ENCODE measurements around the gene ADI1.

Gene ADI1

GRCh38 chr2:3534251-3534814 lies 15.0 kb upstream of the ADI1 start:
- POLR2A ChIA-PET = no interaction called here
- no peak for DNase-seq (ENCODE audit: extremely low spot score)
- CTCF ChIA-PET = interaction anchor here (0.6 kb wide), 1 partner anchor 19 kb away, joined by 4 read pairs; no protein-coding TSS in a partner anchor
- TF ChIP-seq TARDBP (IDR thresholded peaks at IDR 0.05) (no peak), SP1 (IDR thresholded peaks at IDR 0.05) (no peak), BHLHE40 (IDR thresholded peaks at IDR 0.05; ENCODE audit: borderline replicate concordance) (no peak), FOXK2 (IDR thresholded peaks at IDR 0.05) (no peak), PKNOX1 (IDR thresholded peaks at IDR 0.05) (no peak), SUZ12 (IDR thresholded peaks at IDR 0.05) (no peak), HDGF (IDR thresholded peaks at IDR 0.05; ENCODE audit: borderline replicate concordance) (no peak), ARNT (IDR thresholded peaks at IDR 0.05) (no peak), FOXM1 (IDR thresholded peaks at IDR 0.05; ENCODE audit: borderline replicate concordance) (no peak), NFRKB (IDR thresholded peaks at IDR 0.05) (no peak), ELF4 (IDR thresholded peaks at IDR 0.05) (no peak), FOXA1 (IDR thresholded peaks at IDR 0.05) (no peak), ZNF384 (IDR thresholded peaks at IDR 0.05) (no peak), L3MBTL2 (conservative IDR thresholded peaks at IDR 0.05) (no peak), CTBP1 (IDR thresholded peaks at IDR 0.05; ENCODE audit: borderline replicate concordance) (no peak), LEF1 (IDR thresholded peaks at IDR 0.05; ENCODE audit: borderline replicate concordance) (no peak)

DNA sequence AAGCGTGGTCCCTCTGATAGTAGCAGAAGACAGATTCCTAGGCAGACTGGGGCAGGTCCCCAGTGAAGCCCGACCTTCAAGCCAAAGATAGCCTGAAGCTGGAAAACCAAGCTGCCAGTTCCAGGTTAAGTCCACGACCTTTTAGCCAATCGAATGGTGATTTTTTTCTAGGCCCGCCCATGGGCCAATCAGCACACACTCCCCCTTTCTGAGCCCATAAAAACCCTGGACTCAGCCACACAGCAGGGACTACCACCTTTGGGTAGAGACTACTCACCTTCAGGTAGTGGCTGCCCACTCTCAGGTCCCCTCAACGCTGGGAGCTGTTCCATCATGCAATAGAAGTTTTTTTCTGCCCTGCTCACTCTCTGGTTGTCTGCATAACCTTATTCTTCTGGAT lies 14.5 kb upstream of the ADI1 start:
- DNase-seq (ENCODE audit: extremely low spot score) = no peak
- no peak for TF ChIP-seq BHLHE40 (IDR thresholded peaks at IDR 0.05; ENCODE audit: borderline replicate concordance)
- TF ChIP-seq SUZ12 (IDR thresholded peaks at IDR 0.05) = no peak
- TF ChIP-seq LEF1 (IDR thresholded peaks at IDR 0.05; ENCODE audit: borderline replicate concordance) = no peak
- TF ChIP-seq HDGF (IDR thresholded peaks at IDR 0.05; ENCODE audit: borderline replicate concordance) = no peak
- TF ChIP-seq ARNT (IDR thresholded peaks at IDR 0.05) = no peak
- no peak for TF ChIP-seq ELF4 (IDR thresholded peaks at IDR 0.05)
- TF ChIP-seq ZNF384 (IDR thresholded peaks at IDR 0.05) = no peak
- TF ChIP-seq FOXA1 (IDR thresholded peaks at IDR 0.05) = no peak
- no peak for TF ChIP-seq CTBP1 (IDR thresholded peaks at IDR 0.05; ENCODE audit: borderline replicate concordance)
- no peak for TF ChIP-seq FOXM1 (IDR thresholded peaks at IDR 0.05; ENCODE audit: borderline replicate concordance)
- TF ChIP-seq TARDBP (IDR thresholded peaks at IDR 0.05) = no peak
- TF ChIP-seq PKNOX1 (IDR thresholded peaks at IDR 0.05) = no peak
- TF ChIP-seq FOXK2 (IDR thresholded peaks at IDR 0.05) = no peak
- no peak for TF ChIP-seq NFRKB (IDR thresholded peaks at IDR 0.05)
- TF ChIP-seq L3MBTL2 (conservative IDR thresholded peaks at IDR 0.05) = no peak
- TF ChIP-seq SP1 (IDR thresholded peaks at IDR 0.05) = no peak
- CTCF ChIA-PET = interaction anchor here (0.6 kb wide), 1 partner anchor 19 kb away, joined by 4 read pairs; no protein-coding TSS in a partner anchor
- POLR2A ChIA-PET = no interaction called here

DNA sequence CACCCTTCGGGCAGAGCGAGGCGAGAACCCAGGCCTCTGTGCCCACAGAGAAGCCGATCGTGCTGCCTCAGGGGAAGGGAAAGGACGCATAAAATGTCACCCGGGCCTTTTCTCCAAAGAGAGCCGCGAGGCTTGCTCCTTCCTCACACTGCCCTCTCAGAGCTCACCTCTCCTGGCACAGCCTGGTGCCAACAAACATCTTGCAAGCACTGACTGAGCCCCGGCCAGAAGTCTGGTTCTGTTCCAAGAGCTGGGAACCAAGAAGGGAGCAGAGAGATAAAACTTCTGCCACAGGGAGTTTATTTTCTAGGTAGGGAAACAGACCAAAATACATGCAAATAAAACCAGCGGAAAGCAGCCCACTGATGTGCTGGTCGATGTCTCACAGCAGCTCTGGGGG lies 13.6 kb upstream of the ADI1 start:
- no peak for DNase-seq (ENCODE audit: extremely low spot score)
- ChIA-PET POLR2A (no interaction called here), CTCF (no interaction called here)
- TF ChIP-seq FOXA1 (IDR thresholded peaks at IDR 0.05) (no peak), ZNF384 (IDR thresholded peaks at IDR 0.05) (no peak), ARNT (IDR thresholded peaks at IDR 0.05) (no peak), L3MBTL2 (conservative IDR thresholded peaks at IDR 0.05) (no peak), BHLHE40 (IDR thresholded peaks at IDR 0.05; ENCODE audit: borderline replicate concordance) (no peak), HDGF (IDR thresholded peaks at IDR 0.05; ENCODE audit: borderline replicate concordance) (no peak), LEF1 (IDR thresholded peaks at IDR 0.05; ENCODE audit: borderline replicate concordance) (no peak), PKNOX1 (IDR thresholded peaks at IDR 0.05) (no peak), SP1 (IDR thresholded peaks at IDR 0.05) (no peak)

DNA sequence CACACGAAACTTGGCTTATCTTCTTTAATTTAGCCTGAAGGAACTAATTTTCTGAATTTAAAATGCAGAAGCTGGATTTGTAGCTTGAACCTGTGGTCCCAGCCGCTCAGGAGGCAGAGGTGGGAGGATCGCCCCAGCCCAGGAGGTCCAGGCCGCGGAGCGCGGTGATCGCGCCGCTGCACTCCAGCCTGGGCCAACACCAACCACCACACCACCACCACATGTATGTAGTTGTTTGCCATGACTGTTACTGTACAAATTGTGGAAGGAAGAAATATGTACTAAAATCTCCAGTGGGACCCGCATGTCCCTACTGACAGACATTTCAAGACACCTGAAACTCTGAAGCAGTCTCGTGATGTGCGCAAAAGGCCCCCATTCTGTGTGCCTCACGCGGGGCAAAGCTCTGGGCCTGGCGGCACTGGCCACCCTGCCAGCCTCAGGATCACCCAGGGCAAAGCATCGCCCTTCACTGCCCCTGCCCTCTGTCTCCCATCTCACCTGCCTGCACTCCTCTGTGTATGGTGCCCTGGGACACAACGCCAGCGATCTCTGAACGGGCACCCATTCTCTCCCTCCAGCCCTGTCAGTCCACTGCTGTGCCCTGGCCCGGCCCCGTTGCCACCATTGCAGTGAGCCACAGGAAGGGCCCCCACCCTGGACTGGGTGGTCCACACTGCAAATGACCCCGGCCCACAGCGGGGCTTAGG lies 10.1 kb upstream of the ADI1 start:
- TF ChIP-seq FOXA1 (IDR thresholded peaks at IDR 0.05) (no peak), LEF1 (IDR thresholded peaks at IDR 0.05; ENCODE audit: borderline replicate concordance) (no peak), ARNT (IDR thresholded peaks at IDR 0.05) (no peak), FOXM1 (IDR thresholded peaks at IDR 0.05; ENCODE audit: borderline replicate concordance) (no peak), SP1 (IDR thresholded peaks at IDR 0.05) (no peak), BHLHE40 (IDR thresholded peaks at IDR 0.05; ENCODE audit: borderline replicate concordance) (no peak), SUZ12 (IDR thresholded peaks at IDR 0.05) (no peak), FOXK2 (IDR thresholded peaks at IDR 0.05) (no peak), ELF4 (IDR thresholded peaks at IDR 0.05) (no peak), CTBP1 (IDR thresholded peaks at IDR 0.05; ENCODE audit: borderline replicate concordance) (no peak), TARDBP (IDR thresholded peaks at IDR 0.05) (no peak), ZNF384 (IDR thresholded peaks at IDR 0.05) (no peak), PKNOX1 (IDR thresholded peaks at IDR 0.05) (no peak), NFRKB (IDR thresholded peaks at IDR 0.05) (no peak), HDGF (IDR thresholded peaks at IDR 0.05; ENCODE audit: borderline replicate concordance) (no peak), L3MBTL2 (conservative IDR thresholded peaks at IDR 0.05) (no peak)
- ChIA-PET POLR2A (no interaction called here), CTCF (no interaction called here)
- no peak for DNase-seq (ENCODE audit: extremely low spot score)
